OCI-LY7 (cell line): ENCODE measurements around the gene CEP152. TPM values are rescaled to one million over a fixed set of nuclear protein-coding genes. Genes with fewer than 3 reads are reported as not detected.

Experiments used
- BruUV-seq: library from RNA; stranded (reverse); fragments of 400-500 nt; replicated peaks from 2 replicates; lab custom pipeline; 2021; lab: Mats Ljungman, UMichigan
- CTCF ChIA-PET: fragments of 300-600 bp; sonication (Branson Sonifier 250); formaldehyde crosslinking; loops from one replicate; lab custom pipeline; 2022; ENCODE audit warnings: antibody characterized with exemption; ENCODE audit not compliant: unreplicated experiment; lab: Charles Lee
- POLR2A ChIA-PET: fragments of 300-600 bp; sonication (Branson Sonifier 250); formaldehyde crosslinking; loops from one replicate; lab custom pipeline; 2022; ENCODE audit warnings: antibody characterized with exemption; lab: Charles Lee
- DNase-seq: peaks from one replicate; pipeline ENCODE4 v3.0.0-alpha.2; 2015; ENCODE audit warnings: low spot score
- H2AFZ ChIP-seq: fragments of 200-600 bp; sonication (generic), shearing (Covaris generic); 2 replicates; pipeline ENCODE4 v1.6.1; 2014; ENCODE audit warnings: mild to moderate bottlenecking, antibody characterized with exemption, low read length, moderate library complexity
- H3K27ac ChIP-seq: fragments of 200-600 bp; sonication (generic); 2 replicates; pipeline ENCODE4 v1.5.1; 2014; ENCODE audit warnings: mixed run types, low read depth, mild to moderate bottlenecking, moderate library complexity, low read length, inconsistent platforms; ENCODE audit not compliant: poor library complexity, severe bottlenecking
- H3K36me3 ChIP-seq: fragments of 200-600 bp; sonication (generic); 2 replicates; pipeline ENCODE4 v1.6.1; 2014; ENCODE audit warnings: mild to moderate bottlenecking, antibody characterized with exemption, low read length, moderate library complexity, mixed read lengths; ENCODE audit not compliant: insufficient read depth
- H3K4me1 ChIP-seq: fragments of 200-600 bp; sonication (generic); 2 replicates; pipeline ENCODE4 v1.5.1; 2014; ENCODE audit warnings: mild to moderate bottlenecking, low read length; ENCODE audit not compliant: insufficient read depth, poor library complexity, severe bottlenecking
- H3K4me2 ChIP-seq: fragments of 200-600 bp; sonication (generic); 2 replicates; pipeline ENCODE4 v1.6.1; 2014; ENCODE audit warnings: mild to moderate bottlenecking, low read length
- H3K4me3 ChIP-seq: fragments of 200-600 bp; sonication (generic); 2 replicates; pipeline ENCODE4 v1.5.1; 2014; ENCODE audit warnings: mild to moderate bottlenecking, low read depth, low read length; ENCODE audit not compliant: poor library complexity, severe bottlenecking
- H3K79me2 ChIP-seq: fragments of 200-600 bp; sonication (generic); 2 replicates; pipeline ENCODE4 v1.6.1; 2016; ENCODE audit warnings: low read depth, mild to moderate bottlenecking, low read length, moderate library complexity, mixed read lengths; ENCODE audit not compliant: insufficient read depth
- H3K9me2 ChIP-seq: fragments of 200-600 bp; sonication (generic); 2 replicates; pipeline ENCODE4 v1.6.1; 2016; ENCODE audit warnings: mild to moderate bottlenecking, low read length, mixed read lengths; ENCODE audit not compliant: insufficient read depth
- H3K9me3 ChIP-seq: fragments of 200-600 bp; sonication (generic); 2 replicates; pipeline ENCODE4 v1.6.1; 2014; ENCODE audit warnings: mild to moderate bottlenecking, mixed run types, low read length, mixed read lengths
- H4K20me1 ChIP-seq: fragments of 200-600 bp; sonication (generic); 2 replicates; pipeline ENCODE4 v1.6.1; 2014; ENCODE audit warnings: mild to moderate bottlenecking, antibody characterized with exemption, low read length, moderate library complexity, mixed read lengths; ENCODE audit not compliant: insufficient read depth
- EZH2phosphoT487 ChIP-seq: fragments of 200-600 bp; sonication (generic); IDR thresholded peaks from 2 replicates; pipeline ENCODE4 v1.6.1; 2018; ENCODE audit warnings: low read depth, borderline replicate concordance, mild to moderate bottlenecking, mixed run types, antibody characterized with exemption, low read length, moderate library complexity, mixed read lengths
- intact Hi-C: fragments of 100-400 bp; cut with micrococcal nuclease; formaldehyde crosslinking; loops from one replicate; pipeline ENCODE4 v1.10.0; 2022; ENCODE audit not compliant: unreplicated experiment
- total RNA-seq, 2 experiments: library from RNA; depleted of rRNA in 1 of 2; stranded (reverse); fragments of >200 nt in 1 of 2; shearing (Covaris generic) in 1 of 2; gene quantifications; 2 replicates each; pipeline ENCODE4 v1.2.3, GENCODE V29; 2014 to 2022
- TF ChIP-seq, protein P1 (sequence below): fragments of 200-600 bp; sonication (generic); conservative IDR thresholded peaks from 2 replicates; pipeline ENCODE4 v1.5.1; 2014; ENCODE audit warnings: mild to moderate bottlenecking, antibody characterized with exemption, low read length, moderate library complexity, mixed read lengths

The CEP152 gene
- total RNA-seq, 2 experiments from 2014 or later, result 37.6 to 44.9 TPM

DNA sequence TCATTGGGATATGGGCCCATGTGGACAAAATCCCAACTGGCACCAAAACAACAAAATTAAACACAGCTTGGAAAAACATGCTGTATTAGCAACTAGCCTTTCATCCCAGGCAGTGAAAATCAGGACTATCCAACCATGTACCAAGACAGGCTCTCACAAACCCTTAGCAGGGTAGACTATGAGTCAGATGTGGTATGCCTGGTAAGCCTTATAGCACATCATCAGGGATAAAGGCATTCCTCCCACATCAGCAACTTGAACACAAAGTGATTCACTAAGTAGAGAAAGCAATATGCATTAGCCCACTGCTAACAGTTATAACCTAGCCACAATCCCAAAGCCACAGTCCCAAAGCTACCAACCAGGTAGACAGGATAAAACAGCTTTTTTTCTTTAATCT is 8.0 kb downstream of the CEP152 start:
- Histone ChIP-seq H2AFZ (no peak overlapping the region), H3K79me2 (peaks cover 88% of the 10 kb centered on the region), H4K20me1 (peaks cover 20% of the 10 kb centered on the region), H3K27ac (no peak overlapping the region), H3K4me3 (no peak overlapping the region), H3K4me1 (peaks cover 17% of the 10 kb centered on the region), H3K9me2 (no peaks in the 10 kb centered on the region), H3K9me3 (no peaks in the 10 kb centered on the region), H3K4me2 (no peak overlapping the region), H3K36me3 (peaks cover 57% of the 10 kb centered on the region)
- intact Hi-C loops, result no loop called here
- ChIA-PET POLR2A (interaction anchor here (0.5 to 0.6 kb wide), 2 partner anchors 38 to 496 kb away, joined by 3 to 4 read pairs; no protein-coding TSS in a partner anchor), CTCF (no interaction called here)
- no TSS peak for BruUV-seq
- TF ChIP-seq, protein P1, sequence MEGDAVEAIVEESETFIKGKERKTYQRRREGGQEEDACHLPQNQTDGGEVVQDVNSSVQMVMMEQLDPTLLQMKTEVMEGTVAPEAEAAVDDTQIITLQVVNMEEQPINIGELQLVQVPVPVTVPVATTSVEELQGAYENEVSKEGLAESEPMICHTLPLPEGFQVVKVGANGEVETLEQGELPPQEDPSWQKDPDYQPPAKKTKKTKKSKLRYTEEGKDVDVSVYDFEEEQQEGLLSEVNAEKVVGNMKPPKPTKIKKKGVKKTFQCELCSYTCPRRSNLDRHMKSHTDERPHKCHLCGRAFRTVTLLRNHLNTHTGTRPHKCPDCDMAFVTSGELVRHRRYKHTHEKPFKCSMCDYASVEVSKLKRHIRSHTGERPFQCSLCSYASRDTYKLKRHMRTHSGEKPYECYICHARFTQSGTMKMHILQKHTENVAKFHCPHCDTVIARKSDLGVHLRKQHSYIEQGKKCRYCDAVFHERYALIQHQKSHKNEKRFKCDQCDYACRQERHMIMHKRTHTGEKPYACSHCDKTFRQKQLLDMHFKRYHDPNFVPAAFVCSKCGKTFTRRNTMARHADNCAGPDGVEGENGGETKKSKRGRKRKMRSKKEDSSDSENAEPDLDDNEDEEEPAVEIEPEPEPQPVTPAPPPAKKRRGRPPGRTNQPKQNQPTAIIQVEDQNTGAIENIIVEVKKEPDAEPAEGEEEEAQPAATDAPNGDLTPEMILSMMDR, result no peak
- TF ChIP-seq EZH2phosphoT487, result no peak
- no peak for DNase-seq

DNA sequence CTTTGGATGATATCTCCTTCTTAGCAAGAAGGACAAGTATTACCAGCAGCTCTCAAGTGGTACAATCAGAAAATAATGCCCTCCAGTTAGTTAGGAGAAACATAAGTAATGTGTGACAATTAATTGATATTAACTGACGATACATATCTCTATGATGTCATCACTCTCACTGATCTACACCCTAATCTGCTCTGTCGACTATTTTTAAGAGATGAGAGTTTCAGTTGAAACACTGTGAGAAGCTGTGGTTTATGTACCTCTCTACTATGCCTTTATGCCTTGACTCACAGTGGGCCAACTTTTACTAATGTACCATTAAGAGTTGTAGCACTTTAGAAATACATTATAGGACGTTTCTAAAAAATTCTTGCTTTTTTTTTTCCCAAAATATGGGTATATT is 8.6 kb downstream of the CEP152 start:
- Histone ChIP-seq H3K4me2 (no peak overlapping the region), H4K20me1 (peaks cover 20% of the 10 kb centered on the region), H3K4me3 (no peak overlapping the region), H3K36me3 (peaks cover 62% of the 10 kb centered on the region), H2AFZ (no peak overlapping the region), H3K9me2 (no peaks in the 10 kb centered on the region), H3K79me2 (peaks cover 82% of the 10 kb centered on the region), H3K4me1 (peaks cover 17% of the 10 kb centered on the region), H3K9me3 (no peaks in the 10 kb centered on the region), H3K27ac (no peak overlapping the region)
- TF ChIP-seq EZH2phosphoT487, result no peak
- TF ChIP-seq, protein P1, result no peak
- ChIA-PET CTCF (no interaction called here), POLR2A (interaction anchor here (0.6 kb wide), 2 partner anchors 38 to 327 kb away, joined by 3 to 4 read pairs; no protein-coding TSS in a partner anchor)
- no peak for DNase-seq
- BruUV-seq, result no TSS peak
- intact Hi-C loops, result no loop called here

DNA sequence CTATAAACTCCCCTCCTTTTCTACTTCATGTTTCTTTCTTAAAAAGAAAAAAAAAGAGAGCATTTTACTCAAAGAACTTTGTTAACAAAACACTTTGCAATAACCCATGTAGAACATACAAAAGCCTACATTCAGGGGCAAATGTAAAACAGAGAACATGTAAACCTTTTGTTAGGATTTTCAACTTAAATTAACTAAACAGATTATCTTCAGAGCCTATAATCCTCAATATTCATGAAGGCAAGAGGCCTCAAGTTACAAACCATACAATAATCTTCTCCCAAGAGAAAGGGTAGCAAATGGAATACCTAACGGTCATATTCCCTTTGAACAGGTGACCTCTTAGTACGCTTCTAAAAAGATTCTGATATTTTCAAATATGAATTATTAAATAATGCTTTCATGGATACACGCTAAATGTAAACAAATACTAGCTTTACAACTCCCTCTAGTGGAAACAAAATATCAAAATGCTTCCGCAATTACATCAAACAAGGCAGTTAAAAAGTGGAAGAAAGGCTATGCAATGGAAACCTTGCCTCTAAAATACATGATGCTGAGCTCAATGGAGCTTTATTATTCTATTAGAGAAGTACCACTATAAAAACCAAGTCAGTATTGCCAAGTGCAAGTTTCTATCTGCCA is 9.9 kb downstream of the CEP152 start:
- no peak for TF ChIP-seq EZH2phosphoT487
- TF ChIP-seq, protein P1, result peak; percentile 76
- peaks cover 5% of the 10 kb centered on the region for H3K4me1 ChIP-seq
- H3K27ac ChIP-seq, result no peak overlapping the region
- peak; percentile 13 for DNase-seq
- intact Hi-C loops, result no loop called here
- H2AFZ ChIP-seq, result no peak overlapping the region
- no peaks in the 10 kb centered on the region for H3K9me2 ChIP-seq
- BruUV-seq, result no TSS peak
- peaks cover 75% of the 10 kb centered on the region for H3K36me3 ChIP-seq
- peaks cover 68% of the 10 kb centered on the region; the same call in 1 of the 2 replicates for H3K79me2 ChIP-seq
- no peak overlapping the region for H3K4me3 ChIP-seq
- H4K20me1 ChIP-seq, result peaks cover 11% of the 10 kb centered on the region
- POLR2A ChIA-PET, result interaction anchor here (0.6 to 1.2 kb wide), 4 partner anchors 8 to 10 kb away, joined by 3 to 4 read pairs (median 4); partner anchors contain the start of gene CEP152
- no peaks in the 10 kb centered on the region for H3K9me3 ChIP-seq
- no peak overlapping the region for H3K4me2 ChIP-seq
- CTCF ChIA-PET, result interaction anchor here (0.6 kb wide), 1 partner anchor 10 kb away, joined by 3 read pairs; the partner anchor contains the start of gene CEP152
